ENCODE measurements around the gene RHCE. TPM values are rescaled to one million over a fixed set of nuclear protein-coding genes. Genes with fewer than 3 reads are reported as not detected.
"Not testable (repeated sequence)": the region's sequence is repeated elsewhere in the genome, so short reads cannot be mapped to it uniquely, and the experiment has no call there.

The RHCE gene
- total and polyA plus RNA-seq, 2 donors, result 0.59 to 1.0 TPM

- Histone ChIP-seq H3K27me3 (ENCODE audit: control insufficient read depth in 2 of 2, insufficient read depth in 1 of 2, low read length in 1 of 2) (no peaks in the 10 kb centered on the region), H3K4me1 (ENCODE audit: control insufficient read depth in 2 of 2, insufficient read depth in 2 of 2, low read length in 2 of 2) (no peaks in the 10 kb centered on the region), H3K9me3 (ENCODE audit: control insufficient read depth in 2 of 2, insufficient read depth in 1 of 2, low read length in 1 of 2) (peaks cover 0 to 1% of the 10 kb centered on the region in 2 donors), H3K36me3 (ENCODE audit: control insufficient read depth in 2 of 2, insufficient read depth in 2 of 2, low read length in 1 of 2) (peaks cover 38 to 54% of the 10 kb centered on the region in 2 donors), H3K27ac (ENCODE audit: low read depth in 1 of 2, low read length in 1 of 2) (no peak overlapping the region), H3K4me3 (ENCODE audit: low read length in 2 of 2) (no peak overlapping the region)
- WGBS, result 93% methylated on average over 7 of the region's 7 CpGs
- DNase-seq (ENCODE audit: low read depth in 6 of 9, low spot score in 9 of 9), result no peak
Measured at GRCh38 chr1:25458541-25459298, 38.1 kb upstream of the RHCE start.

GRCh38 chr1:25456502-25456901 lies 35.9 kb upstream of the RHCE start:
- H3K4me3 ChIP-seq (ENCODE audit: low read length in 2 of 2), result no peak overlapping the region
- H3K27ac ChIP-seq (ENCODE audit: low read depth in 1 of 2, low read length in 1 of 2), result no peak overlapping the region
- no peak for DNase-seq (ENCODE audit: low read depth in 6 of 9, low spot score in 9 of 9)
- no peaks in the 10 kb centered on the region for H3K27me3 ChIP-seq (ENCODE audit: control insufficient read depth in 2 of 2, insufficient read depth in 1 of 2, low read length in 1 of 2)
- peaks cover 34 to 48% of the 10 kb centered on the region in 2 donors for H3K36me3 ChIP-seq (ENCODE audit: control insufficient read depth in 2 of 2, insufficient read depth in 2 of 2, low read length in 1 of 2)
- WGBS, result 95% methylated on average over 4 of the region's 4 CpGs
- H3K9me3 ChIP-seq (ENCODE audit: control insufficient read depth in 2 of 2, insufficient read depth in 1 of 2, low read length in 1 of 2), result peaks cover 0 to 1% of the 10 kb centered on the region in 2 donors
- H3K4me1 ChIP-seq (ENCODE audit: control insufficient read depth in 2 of 2, insufficient read depth in 2 of 2, low read length in 2 of 2), result no peaks in the 10 kb centered on the region

- 93% methylated on average over 3 of the region's 3 CpGs for WGBS
Measured at GRCh38 chr1:25451908-25452307, 31.3 kb upstream of the RHCE start.

GRCh38 chr1:25450891-25451290 lies 30.3 kb upstream of the RHCE start:
- DNase-seq (ENCODE audit: low read depth in 6 of 9, low spot score in 9 of 9), result no peak
- over 99% methylated on average over 2 of the region's 2 CpGs for WGBS
- Histone ChIP-seq H3K9me3 (ENCODE audit: control insufficient read depth in 2 of 2, insufficient read depth in 1 of 2, low read length in 1 of 2) (no peaks in the 10 kb centered on the region), H3K27me3 (ENCODE audit: control insufficient read depth in 2 of 2, insufficient read depth in 1 of 2, low read length in 1 of 2) (no peaks in the 10 kb centered on the region), H3K4me3 (ENCODE audit: low read length in 2 of 2) (no peak overlapping the region), H3K36me3 (ENCODE audit: control insufficient read depth in 2 of 2, insufficient read depth in 2 of 2, low read length in 1 of 2) (peaks cover 16 to 41% of the 10 kb centered on the region in 2 donors), H3K27ac (ENCODE audit: low read depth in 1 of 2, low read length in 1 of 2) (no peak overlapping the region), H3K4me1 (ENCODE audit: control insufficient read depth in 2 of 2, insufficient read depth in 2 of 2, low read length in 2 of 2) (peaks cover 3 to 8% of the 10 kb centered on the region in 2 donors)

More at GRCh38 chr1:25451908-25452307, 31.3 kb upstream of the RHCE start:
- Histone ChIP-seq H3K9me3 (ENCODE audit: control insufficient read depth in 2 of 2, insufficient read depth in 1 of 2, low read length in 1 of 2) (no peaks in the 10 kb centered on the region), H3K27ac (ENCODE audit: low read depth in 1 of 2, low read length in 1 of 2) (no peak overlapping the region), H3K36me3 (ENCODE audit: control insufficient read depth in 2 of 2, insufficient read depth in 2 of 2, low read length in 1 of 2) (peaks cover 18 to 44% of the 10 kb centered on the region in 2 donors), H3K4me1 (ENCODE audit: control insufficient read depth in 2 of 2, insufficient read depth in 2 of 2, low read length in 2 of 2) (peaks cover 2 to 3% of the 10 kb centered on the region in 2 donors), H3K27me3 (ENCODE audit: control insufficient read depth in 2 of 2, insufficient read depth in 1 of 2, low read length in 1 of 2) (no peaks in the 10 kb centered on the region), H3K4me3 (ENCODE audit: low read length in 2 of 2) (no peak overlapping the region)
- DNase-seq (ENCODE audit: low read depth in 6 of 9, low spot score in 9 of 9), result no peak

GRCh38 chr1:25447547-25447946 lies 26.9 kb upstream of the RHCE start:
- H3K36me3 ChIP-seq (ENCODE audit: control insufficient read depth in 2 of 2, insufficient read depth in 2 of 2, low read length in 1 of 2), result peaks cover 10 to 29% of the 10 kb centered on the region in 2 donors
- no peaks in the 10 kb centered on the region for H3K9me3 ChIP-seq (ENCODE audit: control insufficient read depth in 2 of 2, insufficient read depth in 1 of 2, low read length in 1 of 2)
- H3K4me3 ChIP-seq (ENCODE audit: low read length in 2 of 2), result no peak overlapping the region
- H3K4me1 ChIP-seq (ENCODE audit: control insufficient read depth in 2 of 2, insufficient read depth in 2 of 2, low read length in 2 of 2), result peaks cover 5 to 10% of the 10 kb centered on the region in 2 donors
- no peak overlapping the region for H3K27ac ChIP-seq (ENCODE audit: low read depth in 1 of 2, low read length in 1 of 2)
- DNase-seq (ENCODE audit: low read depth in 6 of 9, low spot score in 9 of 9), result no peak
- no peaks in the 10 kb centered on the region for H3K27me3 ChIP-seq (ENCODE audit: control insufficient read depth in 2 of 2, insufficient read depth in 1 of 2, low read length in 1 of 2)

- no peaks in the 10 kb centered on the region for H3K27me3 ChIP-seq (ENCODE audit: control insufficient read depth in 2 of 2, insufficient read depth in 1 of 2, low read length in 1 of 2)
- peaks cover 10 to 24% of the 10 kb centered on the region in 2 donors for H3K36me3 ChIP-seq (ENCODE audit: control insufficient read depth in 2 of 2, insufficient read depth in 2 of 2, low read length in 1 of 2)
- H3K4me1 ChIP-seq (ENCODE audit: control insufficient read depth in 2 of 2, insufficient read depth in 2 of 2, low read length in 2 of 2), result peaks cover 5 to 10% of the 10 kb centered on the region in 2 donors
- no peak overlapping the region for H3K4me3 ChIP-seq (ENCODE audit: low read length in 2 of 2)
- WGBS, result 69% methylated on average over 2 of the region's 2 CpGs
- H3K27ac ChIP-seq (ENCODE audit: low read depth in 1 of 2, low read length in 1 of 2), result peak overlapping the region in 1 of 2 donors; percentile 12
- H3K9me3 ChIP-seq (ENCODE audit: control insufficient read depth in 2 of 2, insufficient read depth in 1 of 2, low read length in 1 of 2), result no peaks in the 10 kb centered on the region
- DNase-seq (ENCODE audit: low read depth in 6 of 9, low spot score in 9 of 9), result no peak
Measured at GRCh38 chr1:25445993-25446538, 25.4 kb upstream of the RHCE start.

- DNase-seq (ENCODE audit: low read depth in 6 of 9, low spot score in 9 of 9); H3K9me3 ChIP-seq (ENCODE audit: control insufficient read depth in 2 of 2, insufficient read depth in 1 of 2, low read length in 1 of 2); H3K27me3 ChIP-seq (ENCODE audit: control insufficient read depth in 2 of 2, insufficient read depth in 1 of 2, low read length in 1 of 2); H3K27ac ChIP-seq (ENCODE audit: low read depth in 1 of 2, low read length in 1 of 2); H3K4me3 ChIP-seq (ENCODE audit: low read length in 2 of 2): not testable (repeated sequence)
- peaks cover 5 to 10% of the 10 kb centered on the region in 2 donors for H3K4me1 ChIP-seq (ENCODE audit: control insufficient read depth in 2 of 2, insufficient read depth in 2 of 2, low read length in 2 of 2)
- WGBS, result 98% methylated on average over 5 of the region's 5 CpGs
- peaks cover 6 to 17% of the 10 kb centered on the region in 2 donors for H3K36me3 ChIP-seq (ENCODE audit: control insufficient read depth in 2 of 2, insufficient read depth in 2 of 2, low read length in 1 of 2)
Measured at GRCh38 chr1:25444604-25445003, 24.0 kb upstream of the RHCE start.

- WGBS, result 71% methylated on average over 4 of the region's 4 CpGs
- H3K27ac ChIP-seq (ENCODE audit: low read depth in 1 of 2, low read length in 1 of 2), result peak overlapping the region in 1 of 2 donors; percentile 52
- DNase-seq (ENCODE audit: low read depth in 6 of 9, low spot score in 9 of 9), result no peak
- peaks cover 5 to 10% of the 10 kb centered on the region in 2 donors for H3K4me1 ChIP-seq (ENCODE audit: control insufficient read depth in 2 of 2, insufficient read depth in 2 of 2, low read length in 2 of 2)
- peaks cover 6 to 13% of the 10 kb centered on the region in 2 donors for H3K36me3 ChIP-seq (ENCODE audit: control insufficient read depth in 2 of 2, insufficient read depth in 2 of 2, low read length in 1 of 2)
- no peaks in the 10 kb centered on the region for H3K9me3 ChIP-seq (ENCODE audit: control insufficient read depth in 2 of 2, insufficient read depth in 1 of 2, low read length in 1 of 2)
- no peak overlapping the region for H3K4me3 ChIP-seq (ENCODE audit: low read length in 2 of 2)
- H3K27me3 ChIP-seq (ENCODE audit: control insufficient read depth in 2 of 2, insufficient read depth in 1 of 2, low read length in 1 of 2), result no peaks in the 10 kb centered on the region
Measured at GRCh38 chr1:25443030-25443699, 22.5 kb upstream of the RHCE start.

GRCh38 chr1:25442178-25442577 lies 21.6 kb upstream of the RHCE start:
- peaks cover 5 to 10% of the 10 kb centered on the region in 2 donors for H3K4me1 ChIP-seq (ENCODE audit: control insufficient read depth in 2 of 2, insufficient read depth in 2 of 2, low read length in 2 of 2)
- H3K36me3 ChIP-seq (ENCODE audit: control insufficient read depth in 2 of 2, insufficient read depth in 2 of 2, low read length in 1 of 2), result peaks cover 10 to 13% of the 10 kb centered on the region in 2 donors
- DNase-seq (ENCODE audit: low read depth in 6 of 9, low spot score in 9 of 9), result no peak
- H3K9me3 ChIP-seq (ENCODE audit: control insufficient read depth in 2 of 2, insufficient read depth in 1 of 2, low read length in 1 of 2), result no peaks in the 10 kb centered on the region
- no peaks in the 10 kb centered on the region for H3K27me3 ChIP-seq (ENCODE audit: control insufficient read depth in 2 of 2, insufficient read depth in 1 of 2, low read length in 1 of 2)
- 98% methylated on average over 1 of the region's 1 CpG for WGBS
- no peak overlapping the region for H3K27ac ChIP-seq (ENCODE audit: low read depth in 1 of 2, low read length in 1 of 2)
- H3K4me3 ChIP-seq (ENCODE audit: low read length in 2 of 2), result no peak overlapping the region

All from thymus (tissue), 11 donors.